A549 (cell line): ENCODE results near the gene FN3KRP. TPM values are rescaled to one million over a fixed set of nuclear protein-coding genes. Genes with fewer than 3 reads are reported as not detected.

Source experiments
- ATAC-seq, 2 experiments: fragments of 200-7000 bp in 1 of 2; fragments of >200 bp in 1 of 2; cut with Nextera tagmentation in 1 of 2; cut with Tn5 transposase in 1 of 2; 3 replicates each; pipeline versions ENCODE4 v1.8.0 to v1.9.1; 2018 to 2020; ENCODE audit warnings: mild to moderate bottlenecking in 1 of 2, moderate library complexity in 1 of 2
- CTCF ChIA-PET: fragments of 300-600 bp; sonication (Branson Sonifier 250); formaldehyde crosslinking; extraction: SDS; loops from one replicate; lab custom pipeline; 2021; ENCODE audit warnings: antibody characterized with exemption, inconsistent platforms; lab: Yijun Ruan, JAX
- POLR2A ChIA-PET: fragments of 350-600 bp; formaldehyde crosslinking; extraction: SDS; loops from one replicate; lab custom pipeline; 2021; ENCODE audit warnings: antibody characterized with exemption, inconsistent platforms; lab: Yijun Ruan, JAX
- DNase-seq, 2 experiments: peaks; one replicate each; pipeline versions ENCODE4 v3.0.0 to v3.0.0-alpha.2; 2011 to 2016; ENCODE audit warnings: low read depth in 1 of 2, low spot score in 1 of 2
- FAIRE-seq: peaks from 2 replicates; lab custom pipeline; 2011; peaks lifted over from hg19 to GRCh38; lab: Jason Lieb, UNC
- H3K27ac ChIP-seq, 2 experiments: fragments of >200 bp; sonication (Bioruptor Twin); formaldehyde crosslinking; 3 replicates each; pipeline ENCODE4 v1.5.1; 2016 to 2017
- H3K4me1 ChIP-seq: fragments of >200 bp; sonication (Bioruptor Twin); formaldehyde crosslinking; 3 replicates; pipeline ENCODE4 v1.6.1; 2016
- H3K4me2 ChIP-seq: fragments of >200 bp; sonication (Bioruptor Twin); formaldehyde crosslinking; 3 replicates; pipeline ENCODE4 v1.6.1; 2016
- H3K4me3 ChIP-seq: fragments of >200 bp; sonication (Bioruptor Twin); formaldehyde crosslinking; 3 replicates; pipeline ENCODE4 v1.5.1; 2016
- H3K9me3 ChIP-seq: fragments of >200 bp; sonication (Bioruptor Twin); formaldehyde crosslinking; 3 replicates; pipeline ENCODE4 v1.6.1; 2016
- CBX2 ChIP-seq: fragments of 200-600 bp; sonication (generic); IDR thresholded peaks from 2 replicates; pipeline ENCODE4 v1.6.1; 2016; ENCODE audit warnings: low read depth, mild to moderate bottlenecking, borderline replicate concordance
- CEBPB ChIP-seq, 2 experiments: fragments of >200 bp in 1 of 2; sonication (Bioruptor Twin) in 1 of 2; formaldehyde crosslinking in 1 of 2; IDR thresholded peaks; 2 replicates each; pipeline ENCODE4 v1.6.1; 2012 to 2016
- CTCF ChIP-seq: fragments of >200 bp; sonication (Bioruptor Twin); formaldehyde crosslinking; IDR thresholded peaks from 3 replicates; pipeline ENCODE4 v1.5.1; 2016
- E2F6 ChIP-seq: IDR thresholded peaks from 2 replicates; pipeline ENCODE4 v1.6.1; 2012; ENCODE audit warnings: low read depth, borderline replicate concordance
- FOSL2 ChIP-seq, 2 experiments: fragments of 450-650 bp in 1 of 2; fragments of >200 bp in 1 of 2; sonication (Bioruptor Twin) in 1 of 2; formaldehyde crosslinking; IDR thresholded peaks; 2 replicates each; pipeline versions ENCODE4 v1.5.0 to v1.6.1; 2016 to 2020; ENCODE audit warnings: mild to moderate bottlenecking in 1 of 2, moderate library complexity in 1 of 2
- GATA3 ChIP-seq: IDR thresholded peaks from 2 replicates; pipeline ENCODE4 v1.6.1; 2012; ENCODE audit warnings: borderline replicate concordance
- HOXB13 ChIP-seq: fragments of 250-450 bp; sonication (Bioruptor Pico); IDR thresholded peaks from 2 replicates; pipeline ENCODE4 v1.5.0; 2020; ENCODE audit warnings: low read depth, mild to moderate bottlenecking, moderate library complexity
- JUN ChIP-seq, 2 experiments: fragments of >200 bp; sonication (Bioruptor Twin); formaldehyde crosslinking; IDR thresholded peaks; 2 replicates in 1 of 2; 3 replicates in 1 of 2; pipeline ENCODE4 v1.6.1; 2016 to 2017
- JUNB ChIP-seq: fragments of >200 bp; sonication (Bioruptor Twin); formaldehyde crosslinking; IDR thresholded peaks from 2 replicates; pipeline ENCODE4 v1.6.1; 2016
- MAFK ChIP-seq: fragments of 450-650 bp; IDR thresholded peaks from 2 replicates; pipeline ENCODE4 v1.6.1; 2014; ENCODE audit not compliant: partially characterized antibody
- MAX ChIP-seq: IDR thresholded peaks from 2 replicates; pipeline ENCODE4 v1.6.1; 2012
- MYC ChIP-seq: IDR thresholded peaks from 2 replicates; pipeline ENCODE4 v1.6.1; 2012; ENCODE audit warnings: mild to moderate bottlenecking, inconsistent platforms, low read length, improper control_type of control experiment, borderline replicate concordance
- PBX3 ChIP-seq: IDR thresholded peaks from 2 replicates; pipeline ENCODE4 v1.6.1; 2012
- POLR2AphosphoS2 ChIP-seq: conservative IDR thresholded peaks from 2 replicates; pipeline ENCODE4 v1.6.1; 2012; ENCODE audit warnings: low read length, improper control_type of control experiment, inconsistent platforms
- RAD21 ChIP-seq, 2 experiments: fragments of >200 bp in 1 of 2; sonication (Bioruptor Twin) in 1 of 2; formaldehyde crosslinking in 1 of 2; IDR thresholded peaks in 1 of 2; conservative IDR thresholded peaks in 1 of 2; 2 replicates in 1 of 2; 3 replicates in 1 of 2; pipeline ENCODE4 v1.6.1; 2012 to 2018; ENCODE audit warnings: inconsistent platforms in 1 of 2
- RNF2 ChIP-seq: fragments of 200-600 bp; sonication (generic); IDR thresholded peaks from 2 replicates; pipeline ENCODE4 v1.6.1; 2016; ENCODE audit warnings: low read depth, mild to moderate bottlenecking, antibody characterized with exemption, moderate library complexity, borderline replicate concordance
- SMC3 ChIP-seq: fragments of >200 bp; sonication (Bioruptor Twin); formaldehyde crosslinking; IDR thresholded peaks from 3 replicates; pipeline ENCODE4 v1.6.1; 2018; ENCODE audit warnings: inconsistent platforms
- ZNF302 ChIP-seq: fragments of 250-450 bp; sonication (Bioruptor Pico); IDR thresholded peaks from 2 replicates; pipeline ENCODE4 v1.9.0; 2021; ENCODE audit warnings: inconsistent platforms, mild to moderate bottlenecking, moderate library complexity
- ZSCAN20 ChIP-seq: fragments of 250-450 bp; sonication (Bioruptor Pico); IDR thresholded peaks from 2 replicates; pipeline ENCODE4 v1.8.0; 2022; ENCODE audit warnings: mild to moderate bottlenecking, moderate library complexity
- WGBS: methylation state at CpG from one replicate; pipeline ENCODE4 v1.1.6; 2017; ENCODE audit errors: missing lambda C conversion rate; 5-methylcytosine and 5-hydroxymethylcytosine counted together
- polyA plus RNA-seq, 4 experiments: library from polyadenylated mRNA; depleted of rRNA in 3 of 4; stranded (reverse); fragments of >200 nt; fragmentation: RNase III in 1 of 4; extraction: RNeasy Plus Mini Kit Qiagen cat#74134 plus additional on column Dnase treatment in 1 of 4; gene quantifications; 2 replicates in 3 of 4; 3 replicates in 1 of 4; pipeline ENCODE4 v1.2.3, GENCODE V29; 2011 to 2017

Gene FN3KRP
- polyA plus RNA-seq, 2 of the 4 experiments (the other 2 are of a cell fraction): 41.1 to 62.4 TPM

GRCh38 chr17:82668024-82668630 lies 48.4 kb upstream of the FN3KRP start:
- TF ChIP-seq ZSCAN20 (CRISPR knock-in tag) (no peak), MYC (no peak), SMC3 (no peak), HOXB13 (CRISPR knock-in tag) (no peak), JUNB (no peak), JUN (IDR thresholded peaks at IDR 0.05) (no peak), MAFK (no peak), ZNF302 (CRISPR knock-in tag) (no peak), CEBPB (IDR thresholded peaks at IDR 0.05) (no peak), CTCF (no peak), GATA3 (no peak), PBX3 (no peak), POLR2AphosphoS2 (no peak), E2F6 (no peak)
- ChIA-PET POLR2A (interaction anchor here (0.7 to 1.5 kb wide), 2 partner anchors 19 to 48 kb away, joined by 3 to 4 read pairs; partner anchors contain the start of gene FN3KRP), CTCF (interaction anchor here (0.6 to 19.3 kb wide), 46 partner anchors 11 to 534 kb away, joined by 3 to 450 read pairs (median 4); partner anchors contain the start of genes FN3K, FN3KRP and RAB40B)
- no peak overlapping the region for H3K4me3 ChIP-seq
- DNase-seq: no peak
- ATAC-seq: peak; percentile 32 to 58; a peak in 5 of 6 replicates
- 70% methylated on average over 16 of the region's 16 CpGs for WGBS
- peak overlapping the region; percentile 48 to 79; a peak in 4 of 6 replicates for H3K27ac ChIP-seq
- H3K9me3 ChIP-seq: no peaks in the 10 kb centered on the region
- H3K4me2 ChIP-seq: peak overlapping the region; percentile 60; the same call in 2 of the 3 replicates
- FAIRE-seq: no peak
- H3K4me1 ChIP-seq: peaks cover 6% of the 10 kb centered on the region; the same call in 2 of the 3 replicates

GRCh38 chr17:82668631-82669099 lies 47.8 kb upstream of the FN3KRP start:
- FAIRE-seq: no peak
- peak; percentile 83 to 84 for DNase-seq
- peak overlapping the region; percentile 7; the same call in 1 of the 3 replicates for H3K4me3 ChIP-seq
- ATAC-seq: peak; percentile 97 to 99
- H3K27ac ChIP-seq: peak overlapping the region; percentile 48 to 79; a peak in 5 of 6 replicates
- POLR2A ChIA-PET: interaction anchor here (0.7 to 1.5 kb wide), 2 partner anchors 19 to 48 kb away, joined by 3 to 4 read pairs; partner anchors contain the start of gene FN3KRP
- peak overlapping the region; percentile 60 for H3K4me2 ChIP-seq
- peaks cover 6% of the 10 kb centered on the region; the same call in 2 of the 3 replicates for H3K4me1 ChIP-seq
- CTCF ChIA-PET: interaction anchor here (0.5 to 19.3 kb wide), 49 partner anchors 11 to 533 kb away, joined by 3 to 450 read pairs (median 5); partner anchors contain the start of genes FN3K, FN3KRP and RAB40B
- H3K9me3 ChIP-seq: no peaks in the 10 kb centered on the region
- WGBS: 35% methylated on average over 19 of the region's 20 CpGs
- TF ChIP-seq CTCF (peak; percentile 89), MAX (peak; percentile 76), HOXB13 (CRISPR knock-in tag) (0 out of 2 replicates have a peak, but pooled peaks have one; percentile 42), FOSL2 (IDR thresholded peaks at IDR 0.05) (no peak), FOSL2 (CRISPR knock-in tag; IDR thresholded peaks at IDR 0.05) (no peak), RNF2 (no peak), RAD21 (conservative IDR thresholded peaks at IDR 0.05 in 1 of 2, IDR thresholded peaks at IDR 0.05 in 1 of 2) (peak; percentile 92 to 97), ZNF302 (CRISPR knock-in tag) (no peak), SMC3 (peak; percentile 97), CBX2 (no peak)
